Mucosa of rectum (tissue), 2 donors: ENCODE data around the gene NTN4.
"Not testable (repeated sequence)": the region's sequence is repeated elsewhere in the genome, so short reads cannot be mapped to it uniquely, and the experiment has no call there.

Experiments
- H3K27ac ChIP-seq, 2 donors: one replicate each; pipeline ENCODE4 v1.7.0; 2013; ENCODE audit warnings: inconsistent platforms in 2 of 2, low read depth in 2 of 2, low read length in 2 of 2
- H3K27me3 ChIP-seq, 2 donors: one replicate each; pipeline ENCODE4 v1.7.0; 2013; ENCODE audit warnings: low read length in 2 of 2; ENCODE audit not compliant: control insufficient read depth in 2 of 2, insufficient read depth in 2 of 2
- H3K36me3 ChIP-seq, 2 donors: one replicate each; pipeline ENCODE4 v1.7.0; 2013; ENCODE audit warnings: low read length in 2 of 2; ENCODE audit not compliant: control insufficient read depth in 2 of 2, insufficient read depth in 2 of 2
- H3K4me1 ChIP-seq, 2 donors: one replicate each; pipeline ENCODE4 v1.7.0; 2013; ENCODE audit warnings: low read length in 2 of 2, mild to moderate bottlenecking in 1 of 2; ENCODE audit not compliant: control insufficient read depth in 2 of 2, insufficient read depth in 2 of 2
- H3K4me3 ChIP-seq, 2 donors: one replicate each; pipeline ENCODE4 v1.7.0; 2013; ENCODE audit warnings: low read length in 2 of 2
- H3K9ac ChIP-seq, 2 donors: one replicate each; pipeline ENCODE4 v1.7.0; 2013; ENCODE audit warnings: low read length in 2 of 2, low read depth in 1 of 2, mild to moderate bottlenecking in 1 of 2
- H3K9me3 ChIP-seq, 2 donors: one replicate each; pipeline ENCODE4 v1.7.0; 2013; ENCODE audit warnings: low read length in 2 of 2; ENCODE audit not compliant: control insufficient read depth in 2 of 2
- donor health status: healthy.
- donor health status: Normal muscosa, but diverticular disease.

The NTN4 gene

DNA sequence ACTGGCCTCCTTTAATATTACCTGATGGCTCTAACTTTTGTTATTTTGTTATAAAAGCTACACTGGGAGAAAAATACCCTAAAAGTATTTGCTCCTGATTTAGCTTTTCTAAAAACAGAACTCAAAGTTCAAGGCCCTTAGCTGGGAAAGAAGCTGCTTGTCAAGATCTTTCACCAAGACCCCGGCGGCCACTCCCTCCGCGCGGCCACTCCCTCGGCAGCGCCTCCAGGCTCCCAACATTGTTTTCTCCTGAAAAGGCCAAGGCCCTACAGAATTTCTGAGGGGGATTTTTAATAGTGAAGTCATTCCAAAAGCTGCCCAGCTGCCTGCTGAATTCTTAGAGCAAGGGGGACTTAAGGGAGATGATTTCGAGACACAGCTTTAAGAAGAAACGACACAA is 96.4 kb downstream of the NTN4 start:
- Histone ChIP-seq H3K9ac (no peak overlapping the region), H3K9me3 (no peaks in the 10 kb centered on the region), H3K4me1 (peaks cover 3% of the 10 kb centered on the region in 2 donors), H3K36me3 (no peaks in the 10 kb centered on the region), H3K4me3 (peak overlapping the region; percentile 14 to 35), H3K27me3 (no peaks in the 10 kb centered on the region), H3K27ac (peak overlapping the region; percentile 35 to 48)

DNA sequence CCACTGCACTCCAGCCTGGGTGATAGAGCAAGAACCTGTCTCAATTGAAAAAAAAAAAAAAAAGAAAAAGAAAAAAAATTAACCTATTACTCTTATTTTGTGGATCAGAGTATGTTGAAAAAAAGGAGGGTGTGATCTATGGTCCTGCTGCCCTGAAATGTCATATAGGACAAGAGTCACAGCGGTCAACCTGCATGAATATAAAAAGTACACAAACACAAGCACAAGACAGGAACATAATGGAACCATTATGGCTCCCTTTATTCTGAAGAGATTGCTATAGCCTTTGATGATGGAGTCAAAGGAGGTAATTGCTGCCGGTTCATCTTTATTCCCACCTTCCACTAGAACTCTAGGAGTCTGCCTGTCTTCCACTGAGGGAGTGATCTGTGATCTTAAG is 96.9 kb downstream of the NTN4 start:
- Histone ChIP-seq H3K9me3 (no peaks in the 10 kb centered on the region), H3K27me3 (no peaks in the 10 kb centered on the region), H3K27ac (peak overlapping the region; percentile 35 to 48), H3K4me1 (peaks cover 3% of the 10 kb centered on the region in 2 donors), H3K36me3 (no peaks in the 10 kb centered on the region), H3K4me3 (peak overlapping the region; percentile 14 to 35), H3K9ac (no peak overlapping the region)

DNA sequence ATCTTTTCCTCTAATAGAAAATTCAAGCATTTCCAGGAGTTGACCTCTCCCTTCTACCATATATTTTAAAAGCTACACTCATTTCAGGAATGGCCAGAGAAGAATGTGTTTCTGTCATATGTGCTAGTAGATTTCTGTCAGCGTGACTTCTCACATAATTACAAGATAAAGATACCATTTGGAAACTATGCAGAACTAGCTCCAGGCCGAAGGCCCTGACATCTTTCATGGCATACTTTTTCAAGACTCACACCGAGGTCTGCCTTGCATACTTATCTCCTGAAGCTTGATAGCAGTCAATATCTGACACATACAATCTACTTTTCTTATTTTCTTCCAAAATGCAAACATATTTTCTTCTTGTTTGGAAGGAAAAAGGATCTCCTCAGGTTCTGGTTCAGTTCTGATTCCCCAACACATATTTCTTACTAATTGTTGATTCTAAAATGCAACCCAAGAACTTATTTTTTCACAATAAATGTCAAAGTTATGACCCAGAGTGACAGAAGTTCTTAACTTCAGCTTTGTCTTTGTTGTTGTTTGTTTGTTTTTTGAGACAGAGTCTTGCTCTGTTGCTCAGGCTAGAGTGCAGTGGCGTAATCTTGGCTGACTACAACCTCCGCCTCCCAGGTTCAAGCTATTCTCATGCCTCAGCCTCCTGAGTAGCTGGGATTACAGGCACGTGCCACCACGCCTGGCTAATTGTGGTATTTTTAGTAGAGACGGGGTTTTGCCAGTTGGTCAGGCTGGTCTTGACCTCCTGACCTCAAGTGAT is 99.5 kb downstream of the NTN4 start:
- Histone ChIP-seq H3K9ac (no peak overlapping the region), H3K4me3 (no peak overlapping the region), H3K36me3 (no peaks in the 10 kb centered on the region), H3K9me3 (no peaks in the 10 kb centered on the region), H3K27ac (no peak overlapping the region), H3K27me3 (no peaks in the 10 kb centered on the region), H3K4me1 (peaks cover 3% of the 10 kb centered on the region in 2 donors)

DNA sequence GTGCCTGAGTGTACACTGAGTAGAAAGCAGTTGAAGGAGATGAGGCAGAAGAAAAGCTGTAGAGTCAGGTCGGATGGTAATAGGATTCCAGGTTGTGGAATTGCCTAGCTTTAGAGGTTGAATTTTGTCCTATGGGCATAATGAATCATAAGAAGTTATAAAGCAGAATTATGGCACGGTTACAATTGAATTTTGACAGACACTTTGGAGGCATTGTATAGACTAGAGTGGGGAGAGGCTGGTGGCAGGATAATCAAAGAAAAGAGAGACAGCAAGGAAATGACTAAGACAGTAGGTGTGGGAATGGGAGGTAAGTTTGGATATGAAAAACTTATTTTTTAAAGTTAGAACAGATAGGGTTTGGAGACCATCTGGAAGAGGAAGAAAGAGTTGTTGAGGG is 102.6 kb downstream of the NTN4 start:
- H3K9me3 ChIP-seq: no peaks in the 10 kb centered on the region
- H3K9ac ChIP-seq: no peak overlapping the region
- no peaks in the 10 kb centered on the region for H3K27me3 ChIP-seq
- H3K4me3 ChIP-seq: no peak overlapping the region
- no peaks in the 10 kb centered on the region for H3K36me3 ChIP-seq
- H3K27ac ChIP-seq: no peak overlapping the region
- H3K4me1 ChIP-seq: no peaks in the 10 kb centered on the region

DNA sequence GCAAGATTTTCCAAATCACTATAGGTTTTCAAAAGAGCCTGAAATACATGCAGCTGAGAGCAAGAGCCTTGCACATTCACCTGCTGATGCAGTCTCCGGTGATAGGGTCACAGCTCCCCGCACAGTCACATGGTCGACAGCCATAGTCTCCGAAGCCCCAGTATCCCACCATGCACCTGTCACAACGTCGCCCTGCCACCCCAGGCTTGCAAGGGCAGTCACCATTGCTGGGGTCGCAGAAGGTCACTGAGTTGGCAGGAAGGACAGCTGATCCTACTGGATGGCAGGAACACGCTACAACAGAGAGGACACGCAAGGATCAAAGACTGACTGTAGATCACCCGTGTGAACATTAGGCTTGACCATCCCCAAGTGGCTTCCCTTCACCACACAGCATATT is 107.1 kb downstream of the NTN4 start:
- Histone ChIP-seq H3K4me1 (peaks cover 2 to 7% of the 10 kb centered on the region in 2 donors), H3K9me3 (no peaks in the 10 kb centered on the region), H3K27ac (no peak overlapping the region), H3K4me3 (no peak overlapping the region), H3K9ac (no peak overlapping the region), H3K36me3 (no peaks in the 10 kb centered on the region), H3K27me3 (no peaks in the 10 kb centered on the region)

DNA sequence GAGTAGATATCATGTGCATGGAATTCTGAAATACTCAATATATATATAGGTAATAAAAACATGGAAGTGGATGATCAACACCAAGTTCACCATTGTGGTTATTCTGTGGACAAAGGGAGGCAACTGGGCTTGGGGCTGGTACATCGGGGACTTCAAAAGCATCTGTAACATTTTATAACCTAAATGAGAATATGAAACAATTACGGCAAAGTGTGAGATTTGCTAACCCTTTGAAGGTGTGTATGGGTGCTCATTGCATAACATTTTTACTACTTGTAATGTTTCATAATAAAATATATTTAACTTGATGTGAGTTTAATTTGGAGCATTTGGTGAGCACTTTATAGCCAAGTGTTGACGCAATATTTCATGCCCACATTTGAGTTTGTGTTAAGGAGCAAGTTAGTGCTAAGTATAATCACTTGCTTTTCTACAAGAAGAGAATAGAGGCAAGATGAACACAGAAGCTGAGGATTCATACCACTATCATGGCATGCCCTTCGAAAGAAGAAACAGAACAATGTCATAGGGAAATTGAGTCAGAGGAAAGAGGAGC is 109.3 kb downstream of the NTN4 start:
- Histone ChIP-seq H3K9me3 (no peaks in the 10 kb centered on the region), H3K27ac (peak overlapping the region; percentile 43 to 67), H3K4me1 (peaks cover 2 to 7% of the 10 kb centered on the region in 2 donors), H3K9ac (no peak overlapping the region), H3K4me3 (no peak overlapping the region), H3K36me3 (no peaks in the 10 kb centered on the region), H3K27me3 (no peaks in the 10 kb centered on the region)

DNA sequence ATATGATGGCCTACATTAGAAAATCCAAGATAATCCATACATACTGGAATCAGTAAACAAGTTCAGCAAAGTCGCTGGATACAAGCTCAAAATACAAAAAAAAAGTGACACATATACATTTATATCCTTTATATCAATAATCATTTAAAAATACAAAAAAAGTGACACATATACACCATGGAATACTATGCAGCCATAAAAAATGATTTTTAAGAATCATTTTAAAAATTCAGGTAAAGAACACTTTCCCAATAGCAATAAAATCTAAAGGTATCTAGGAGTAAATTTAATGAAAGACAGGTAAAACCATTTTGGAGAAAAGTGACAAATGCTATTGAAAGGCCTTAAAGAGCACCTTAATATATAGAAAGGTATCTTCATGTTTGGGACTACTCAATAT is 111.9 kb downstream of the NTN4 start:
- Histone ChIP-seq H3K27me3 (no peaks in the 10 kb centered on the region), H3K4me1 (peaks cover 7 to 15% of the 10 kb centered on the region in 2 donors), H3K9ac (no peak overlapping the region), H3K4me3 (no peak overlapping the region), H3K9me3 (no peaks in the 10 kb centered on the region), H3K36me3 (no peaks in the 10 kb centered on the region), H3K27ac (no peak overlapping the region)

DNA sequence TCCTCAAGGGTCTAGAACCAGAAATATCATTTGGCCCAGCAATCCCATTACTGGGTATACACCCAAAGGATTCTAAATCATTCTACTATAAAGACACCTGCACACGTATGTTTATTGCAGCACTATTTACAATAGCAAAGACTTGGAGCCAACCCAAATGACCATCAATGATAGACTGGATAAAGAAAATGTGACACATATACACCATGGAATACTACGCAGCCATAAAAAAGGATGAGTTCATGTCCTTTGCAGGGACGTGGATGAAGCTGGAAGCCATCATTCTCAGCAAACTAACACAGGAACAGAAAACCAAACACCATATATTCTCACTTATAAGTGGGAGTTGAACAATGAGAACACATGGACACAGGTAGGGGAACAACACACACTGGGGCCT is 112.8 kb downstream of the NTN4 start:
- H3K36me3 ChIP-seq, H3K27ac ChIP-seq, H3K9ac ChIP-seq, H3K9me3 ChIP-seq, H3K27me3 ChIP-seq, H3K4me3 ChIP-seq: not testable (repeated sequence)
- H3K4me1 ChIP-seq: peaks cover 7 to 15% of the 10 kb centered on the region in 2 donors

DNA sequence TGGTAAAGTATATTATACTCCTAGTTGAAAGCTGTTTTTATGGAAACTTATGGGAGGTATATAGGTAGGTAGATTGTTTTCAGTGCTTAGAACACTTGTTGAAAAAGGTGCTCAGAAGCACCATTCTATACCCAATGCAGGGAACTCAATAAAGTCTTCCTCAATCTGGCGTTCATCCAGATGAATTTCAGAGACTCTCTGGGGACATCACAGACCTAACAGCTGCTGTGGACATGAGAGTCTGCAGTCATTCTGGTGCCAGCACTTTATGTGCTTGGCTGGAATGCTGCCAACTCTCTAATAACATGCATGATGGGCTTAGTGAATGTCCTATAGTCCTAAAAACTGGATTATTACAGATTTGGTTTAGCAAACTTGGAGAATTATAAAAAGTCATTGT is 115.9 kb downstream of the NTN4 start:
- no peak overlapping the region for H3K27ac ChIP-seq
- no peak overlapping the region for H3K4me3 ChIP-seq
- no peaks in the 10 kb centered on the region for H3K9me3 ChIP-seq

DNA sequence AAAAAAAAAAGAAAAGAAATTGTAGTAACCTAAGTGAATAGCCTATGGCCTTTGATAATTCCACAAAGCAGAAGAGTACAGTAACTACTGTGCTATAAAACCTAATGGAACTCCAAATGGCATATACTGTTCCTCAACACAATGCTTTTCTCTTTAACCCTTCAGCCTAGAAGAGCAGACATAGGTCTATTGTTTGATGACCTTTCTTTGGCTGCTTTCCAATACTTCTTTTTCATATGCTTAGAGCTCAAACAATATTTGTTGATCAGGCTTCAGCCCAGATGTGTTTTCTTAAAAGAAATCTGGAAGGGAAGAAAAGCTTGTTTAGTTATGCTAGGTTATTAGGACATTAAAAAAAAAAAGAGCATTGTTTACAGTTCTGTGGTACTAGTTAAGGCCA is 116.4 kb downstream of the NTN4 start:
- H3K9ac ChIP-seq: no peak overlapping the region
- no peaks in the 10 kb centered on the region for H3K9me3 ChIP-seq
- H3K27me3 ChIP-seq: no peaks in the 10 kb centered on the region
- peaks cover 5 to 8% of the 10 kb centered on the region in 2 donors for H3K4me1 ChIP-seq
- H3K4me3 ChIP-seq: no peak overlapping the region
- H3K36me3 ChIP-seq: no peaks in the 10 kb centered on the region
- no peak overlapping the region for H3K27ac ChIP-seq

More for the DNA sequence above, 115.9 kb downstream of the NTN4 start:
- Histone ChIP-seq H3K27me3 (no peaks in the 10 kb centered on the region), H3K4me1 (peaks cover 5 to 10% of the 10 kb centered on the region in 2 donors), H3K36me3 (no peaks in the 10 kb centered on the region), H3K9ac (no peak overlapping the region)
